Activated naive CD8-positive, alpha-beta T cell treated with anti-CD3 and anti-CD28 coated beads, Interleukin-2, amount 10 ng/mL, durations not matched to agents 7 days and 5 days (primary cell): ENCODE measurements around the gene ARMC3. TPM values are rescaled to one million over a fixed set of nuclear protein-coding genes. Genes with fewer than 3 reads are reported as not detected.
"Not testable (repeated sequence)": the region's sequence is repeated elsewhere in the genome, so short reads cannot be mapped to it uniquely, and the experiment has no call there.

Source experiments
- ATAC-seq: fragments of 150-1000 bp; cut with Tn5 transposase; one replicate; pipeline ENCODE4 v1.10.0; 2021; ENCODE audit warnings: low read depth, moderate library complexity
- POLR2A ChIA-PET: fragments of 350-600 bp; sonication (Branson Sonifier 250); formaldehyde crosslinking; loops from one replicate; lab custom pipeline; 2021; ENCODE audit warnings: antibody characterized with exemption; lab: Charles Lee
- DNase-seq: peaks from one replicate; pipeline ENCODE4 v3.0.0; 2021
- H3K27ac Mint-ChIP-seq: one replicate; pipeline ENCODE4 v1.8.0; 2022; ENCODE audit warnings: mild to moderate bottlenecking, mixed read lengths
- H3K27me3 Mint-ChIP-seq: one replicate; pipeline ENCODE4 v1.8.0; 2022; ENCODE audit warnings: mild to moderate bottlenecking, moderate library complexity, mixed read lengths
- H3K36me3 Mint-ChIP-seq: one replicate; pipeline ENCODE4 v1.8.0; 2021; ENCODE audit warnings: mild to moderate bottlenecking, mixed read lengths
- H3K4me1 Mint-ChIP-seq: one replicate; pipeline ENCODE4 v1.8.0; 2021; ENCODE audit warnings: mixed read lengths
- H3K4me3 Mint-ChIP-seq: one replicate; pipeline ENCODE4 v1.8.0; 2022; ENCODE audit warnings: mild to moderate bottlenecking, moderate library complexity, mixed read lengths
- H3K9me3 Mint-ChIP-seq: one replicate; pipeline ENCODE4 v1.8.0; 2021; ENCODE audit warnings: mixed read lengths
- total RNA-seq, 2 experiments: library from RNA; stranded (reverse); gene quantifications; one replicate each; pipeline ENCODE4 v1.2.3, GENCODE V29; 2021

Gene ARMC3, protein sequence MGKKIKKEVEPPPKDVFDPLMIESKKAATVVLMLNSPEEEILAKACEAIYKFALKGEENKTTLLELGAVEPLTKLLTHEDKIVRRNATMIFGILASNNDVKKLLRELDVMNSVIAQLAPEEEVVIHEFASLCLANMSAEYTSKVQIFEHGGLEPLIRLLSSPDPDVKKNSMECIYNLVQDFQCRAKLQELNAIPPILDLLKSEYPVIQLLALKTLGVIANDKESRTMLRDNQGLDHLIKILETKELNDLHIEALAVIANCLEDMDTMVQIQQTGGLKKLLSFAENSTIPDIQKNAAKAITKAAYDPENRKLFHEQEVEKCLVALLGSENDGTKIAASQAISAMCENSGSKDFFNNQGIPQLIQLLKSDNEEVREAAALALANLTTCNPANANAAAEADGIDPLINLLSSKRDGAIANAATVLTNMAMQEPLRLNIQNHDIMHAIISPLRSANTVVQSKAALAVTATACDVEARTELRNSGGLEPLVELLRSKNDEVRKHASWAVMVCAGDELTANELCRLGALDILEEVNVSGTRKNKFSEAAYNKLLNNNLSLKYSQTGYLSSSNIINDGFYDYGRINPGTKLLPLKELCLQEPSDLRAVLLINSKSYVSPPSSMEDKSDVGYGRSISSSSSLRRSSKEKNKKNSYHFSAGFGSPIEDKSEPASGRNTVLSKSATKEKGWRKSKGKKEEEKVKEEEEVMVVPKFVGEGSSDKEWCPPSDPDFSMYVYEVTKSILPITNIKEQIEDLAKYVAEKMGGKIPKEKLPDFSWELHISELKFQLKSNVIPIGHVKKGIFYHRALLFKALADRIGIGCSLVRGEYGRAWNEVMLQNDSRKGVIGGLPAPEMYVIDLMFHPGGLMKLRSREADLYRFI
- not detected for total RNA-seq

GRCh38 chr10:22927661-22928403, at the start of gene ARMC3:
Gene ARMC3, plus strand, starts transcription at chr10:22928053. Its CDS starts 3,944 bp downstream, at chr10:22931997.
- peaks cover 3% of the 10 kb centered on the region for H3K4me1 Mint-ChIP-seq
- H3K27me3 Mint-ChIP-seq = peaks cover 4% of the 10 kb centered on the region
- H3K36me3 Mint-ChIP-seq = peaks cover 2% of the 10 kb centered on the region
- peak; percentile 78 for DNase-seq
- POLR2A ChIA-PET = interaction anchor here (1.0 kb wide), 1 partner anchor 925 kb away, joined by 3 read pairs; the partner anchor contains the start of gene DNAJC1
- no peak within 1 kb of the TSS for H3K27ac Mint-ChIP-seq
- no peaks in the 10 kb centered on the region for H3K9me3 Mint-ChIP-seq
- H3K4me3 Mint-ChIP-seq = no peak within 1 kb of the TSS
- peak; percentile 93 for ATAC-seq

DNA sequence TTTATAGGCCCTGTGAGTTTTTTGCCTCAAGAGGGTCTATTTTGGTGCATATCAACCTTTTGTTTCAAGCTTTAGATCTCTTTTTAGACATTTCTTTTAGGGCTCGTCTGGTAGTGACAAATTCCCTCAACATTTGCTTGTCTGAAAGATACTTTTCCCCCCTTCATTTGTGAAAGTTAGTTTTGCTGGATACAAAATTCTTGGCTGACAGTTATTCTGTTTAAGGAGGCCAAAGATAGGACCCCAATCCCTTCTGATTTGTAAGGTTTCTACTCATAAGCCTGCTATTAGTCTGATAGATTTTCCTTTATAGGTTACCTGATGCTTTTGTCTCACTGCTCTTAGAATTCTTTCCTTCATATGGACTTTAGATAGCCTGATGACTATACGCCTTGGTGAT, 36.1 kb upstream of the ARMC3 start:
- no peak overlapping the region for H3K4me3 Mint-ChIP-seq
- POLR2A ChIA-PET = no interaction called here
- H3K36me3 Mint-ChIP-seq = no peaks in the 10 kb centered on the region
- peaks cover 2% of the 10 kb centered on the region for H3K27me3 Mint-ChIP-seq
- no peak for ATAC-seq
- H3K27ac Mint-ChIP-seq = no peak overlapping the region
- no peaks in the 10 kb centered on the region for H3K4me1 Mint-ChIP-seq
- H3K9me3 Mint-ChIP-seq = peaks cover 19% of the 10 kb centered on the region
- DNase-seq = no peak

DNA sequence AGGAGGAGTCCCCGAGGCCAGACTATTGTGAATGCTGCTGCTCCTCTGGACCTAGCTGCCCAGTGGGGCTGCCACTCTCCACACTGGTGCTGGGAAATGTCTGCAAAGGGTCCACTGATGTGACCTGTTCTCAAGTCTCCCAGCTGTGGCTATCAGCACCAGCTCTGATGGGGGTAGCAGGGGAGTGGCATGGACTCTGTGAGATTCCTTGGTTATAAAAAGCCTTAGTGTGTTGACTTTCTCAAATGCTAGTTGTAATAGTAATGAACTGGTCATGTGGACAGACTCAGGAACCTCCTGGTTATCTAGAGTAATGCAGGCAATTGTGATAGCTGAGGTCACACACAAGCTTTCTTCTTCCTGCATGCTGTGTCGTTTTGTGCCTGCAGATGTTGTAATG, 34.1 kb upstream of the ARMC3 start:
- Mint-ChIP-seq H3K4me1 (no peaks in the 10 kb centered on the region), H3K27me3 (peaks cover 2% of the 10 kb centered on the region), H3K9me3 (peaks cover 10% of the 10 kb centered on the region), H3K36me3 (no peaks in the 10 kb centered on the region), H3K4me3 (no peak overlapping the region), H3K27ac (no peak overlapping the region)
- no peak for ATAC-seq
- POLR2A ChIA-PET = no interaction called here
- no peak for DNase-seq

DNA sequence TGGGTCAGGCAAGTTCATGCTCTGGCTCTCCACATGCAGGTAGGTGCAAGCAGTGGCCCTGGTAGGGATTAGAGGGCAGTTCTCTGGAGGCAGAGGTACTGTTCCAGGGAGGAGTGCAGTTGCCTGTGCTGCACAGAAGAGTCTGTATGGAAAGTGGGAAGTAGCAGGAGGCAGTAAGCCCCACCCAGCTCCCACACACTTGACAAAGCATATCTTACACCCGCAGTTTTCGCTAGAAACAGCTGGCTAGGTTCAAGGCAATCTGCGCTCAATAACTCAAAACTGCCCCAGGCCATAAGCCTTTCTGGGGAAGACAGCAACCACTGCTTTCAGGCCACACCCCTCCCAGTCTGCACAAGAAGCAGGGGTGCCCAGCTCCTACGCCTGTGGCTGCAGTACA, 33.1 kb upstream of the ARMC3 start:
- no peak overlapping the region for H3K4me3 Mint-ChIP-seq
- H3K27ac Mint-ChIP-seq = no peak overlapping the region
- peaks cover 2% of the 10 kb centered on the region for H3K27me3 Mint-ChIP-seq
- POLR2A ChIA-PET = no interaction called here
- H3K9me3 Mint-ChIP-seq = peaks cover 12% of the 10 kb centered on the region
- H3K4me1 Mint-ChIP-seq = no peaks in the 10 kb centered on the region
- ATAC-seq = no peak
- H3K36me3 Mint-ChIP-seq = no peaks in the 10 kb centered on the region
- no peak for DNase-seq

- ATAC-seq (no peak), DNase-seq (no peak)
- Mint-ChIP-seq H3K36me3 (no peaks in the 10 kb centered on the region), H3K4me3 (no peak overlapping the region), H3K4me1 (no peaks in the 10 kb centered on the region), H3K9me3 (peaks cover 12% of the 10 kb centered on the region), H3K27ac (no peak overlapping the region), H3K27me3 (peaks cover 2% of the 10 kb centered on the region)
- POLR2A ChIA-PET = no interaction called here
These were observed 32.6 kb upstream of the ARMC3 start for GRCh38 chr10:22895252-22895651.

- H3K27ac Mint-ChIP-seq = no peak overlapping the region
- POLR2A ChIA-PET = no interaction called here
These were observed 30.5 kb upstream of the ARMC3 start for GRCh38 chr10:22897371-22897770.

GRCh38 chr10:22899307-22899706, 28.5 kb upstream of the ARMC3 start:
- peaks cover 6% of the 10 kb centered on the region for H3K9me3 Mint-ChIP-seq
- DNase-seq = no peak
- peaks cover 2% of the 10 kb centered on the region for H3K27me3 Mint-ChIP-seq
- H3K36me3 Mint-ChIP-seq = no peaks in the 10 kb centered on the region
- no peak for ATAC-seq
- no peak overlapping the region for H3K4me3 Mint-ChIP-seq
- H3K27ac Mint-ChIP-seq = no peak overlapping the region
- POLR2A ChIA-PET = no interaction called here
- H3K4me1 Mint-ChIP-seq = no peaks in the 10 kb centered on the region

More at GRCh38 chr10:22897371-22897770, 30.5 kb upstream of the ARMC3 start:
- DNase-seq = no peak
- no peaks in the 10 kb centered on the region for H3K36me3 Mint-ChIP-seq
- no peak for ATAC-seq
- H3K4me3 Mint-ChIP-seq = no peak overlapping the region
- H3K9me3 Mint-ChIP-seq = peaks cover 8% of the 10 kb centered on the region
- H3K27me3 Mint-ChIP-seq = peaks cover 2% of the 10 kb centered on the region
- H3K4me1 Mint-ChIP-seq = no peaks in the 10 kb centered on the region

- ATAC-seq = no peak
- POLR2A ChIA-PET = no interaction called here
These were observed 28.1 kb upstream of the ARMC3 start for GRCh38 chr10:22899775-22900174.

DNA sequence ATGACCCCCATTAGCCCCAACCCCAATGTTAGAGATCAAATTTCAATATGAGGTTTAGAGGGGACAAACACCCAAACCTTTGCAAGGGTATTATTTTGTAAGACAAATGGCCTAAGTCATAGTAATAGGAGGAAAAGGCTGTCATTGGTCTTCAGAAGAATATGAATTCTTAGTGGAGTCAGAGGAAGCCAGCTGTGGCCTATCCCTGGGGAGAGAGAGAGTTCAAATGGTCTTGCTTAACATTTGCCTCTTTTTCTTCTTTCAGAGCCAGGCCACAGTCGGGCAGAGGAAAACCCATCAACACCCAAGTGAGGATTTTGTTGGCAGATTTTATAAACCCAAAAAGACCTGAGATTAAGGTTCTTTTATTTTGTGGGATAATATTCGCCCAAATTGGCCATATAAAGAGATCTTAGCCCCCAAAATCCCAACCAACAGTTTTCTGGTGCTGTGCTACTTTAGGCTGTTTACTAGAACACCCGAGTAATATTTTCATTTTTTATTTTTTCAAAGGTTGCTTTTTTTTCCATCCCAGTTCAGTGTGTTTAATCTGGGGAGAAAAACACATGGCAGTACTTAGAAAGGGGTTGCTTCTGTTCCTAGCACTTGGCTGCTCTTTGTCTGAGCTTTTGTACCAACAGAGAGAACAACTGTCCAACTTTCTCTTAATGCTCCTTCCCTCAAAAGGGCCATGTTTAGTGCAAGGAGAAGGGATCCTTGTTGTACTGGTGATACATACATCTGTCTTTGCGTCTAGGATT, 26.8 kb upstream of the ARMC3 start:
- no peak for ATAC-seq
- no peak for DNase-seq
- H3K4me3 Mint-ChIP-seq = no peak overlapping the region
- peaks cover 8% of the 10 kb centered on the region for H3K9me3 Mint-ChIP-seq
- H3K27ac Mint-ChIP-seq = no peak overlapping the region
- POLR2A ChIA-PET = no interaction called here
- H3K36me3 Mint-ChIP-seq = no peaks in the 10 kb centered on the region
- H3K4me1 Mint-ChIP-seq = no peaks in the 10 kb centered on the region
- no peaks in the 10 kb centered on the region for H3K27me3 Mint-ChIP-seq

More at GRCh38 chr10:22899775-22900174, 28.1 kb upstream of the ARMC3 start:
- Mint-ChIP-seq H3K4me3 (no peak overlapping the region), H3K9me3 (peaks cover 6% of the 10 kb centered on the region), H3K36me3 (no peaks in the 10 kb centered on the region), H3K27ac (no peak overlapping the region), H3K27me3 (peaks cover 2% of the 10 kb centered on the region), H3K4me1 (no peaks in the 10 kb centered on the region)
- no peak for DNase-seq

DNA sequence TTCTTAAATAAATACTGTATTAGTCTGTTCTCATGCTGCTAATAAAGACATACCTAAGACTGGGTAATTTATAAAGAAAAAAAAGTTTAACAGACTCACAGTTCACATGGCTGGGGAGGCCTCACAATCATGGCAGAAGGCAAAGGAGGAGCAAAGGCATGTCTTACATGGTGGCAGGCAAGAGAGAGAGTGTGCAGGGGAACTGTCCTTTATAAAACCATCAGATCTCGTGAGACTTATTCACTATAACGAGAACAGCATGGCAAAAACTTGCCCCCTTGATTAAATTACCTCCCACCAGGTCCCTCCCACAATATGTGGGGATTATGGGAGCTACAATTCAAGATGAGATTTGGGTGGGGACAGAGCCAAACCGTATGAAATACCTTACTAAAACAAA, 25.7 kb upstream of the ARMC3 start:
- H3K36me3 Mint-ChIP-seq, POLR2A ChIA-PET, DNase-seq, ATAC-seq, H3K27ac Mint-ChIP-seq, H3K27me3 Mint-ChIP-seq, H3K4me1 Mint-ChIP-seq, H3K4me3 Mint-ChIP-seq, H3K9me3 Mint-ChIP-seq: not testable (repeated sequence)

DNA sequence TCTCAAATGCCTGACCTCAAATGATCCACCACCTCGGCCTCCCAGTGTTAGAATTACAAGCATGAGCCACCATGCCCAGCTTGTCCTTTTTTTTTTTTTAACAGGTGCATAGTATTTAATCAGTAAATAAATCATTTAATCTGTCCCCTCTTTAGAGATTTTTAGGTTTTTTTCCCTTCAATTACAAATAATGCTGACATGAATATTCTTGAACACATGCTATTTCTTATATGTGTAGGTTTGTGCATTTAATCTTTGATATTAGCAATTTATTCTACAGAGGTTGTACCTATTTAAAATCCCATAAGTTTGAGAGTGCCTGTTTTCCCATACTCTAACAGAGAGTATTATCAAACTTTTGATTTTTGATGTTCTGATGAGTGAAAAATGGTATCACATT, 24.2 kb upstream of the ARMC3 start:
- no peak overlapping the region for H3K27ac Mint-ChIP-seq
- POLR2A ChIA-PET = no interaction called here
- H3K4me1 Mint-ChIP-seq = no peaks in the 10 kb centered on the region
- no peak for ATAC-seq
- H3K9me3 Mint-ChIP-seq = peaks cover 13% of the 10 kb centered on the region
- no peak overlapping the region for H3K4me3 Mint-ChIP-seq
- H3K36me3 Mint-ChIP-seq = no peaks in the 10 kb centered on the region
- no peaks in the 10 kb centered on the region for H3K27me3 Mint-ChIP-seq
- no peak for DNase-seq

DNA sequence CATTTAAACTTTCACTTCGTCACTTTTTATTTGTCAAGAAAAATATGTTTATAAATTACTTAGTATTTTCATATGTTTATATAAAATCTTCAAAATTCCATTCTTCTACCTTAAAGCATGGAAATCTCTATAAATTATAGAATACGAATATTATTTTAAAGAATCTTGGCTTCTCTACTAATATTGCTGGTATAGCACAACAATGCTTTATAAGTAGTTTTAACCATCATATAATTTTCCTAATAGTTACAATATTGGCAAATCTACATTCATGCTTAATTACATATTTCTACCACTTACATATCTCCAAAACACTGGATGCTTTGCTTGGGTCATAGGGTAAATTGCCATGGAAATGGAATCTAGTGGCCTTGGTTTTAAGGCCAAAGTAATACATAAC, 21.1 kb upstream of the ARMC3 start:
- Mint-ChIP-seq H3K27me3 (peaks cover 2% of the 10 kb centered on the region), H3K4me3 (no peak overlapping the region), H3K27ac (no peak overlapping the region), H3K9me3 (peaks cover 21% of the 10 kb centered on the region), H3K4me1 (no peaks in the 10 kb centered on the region), H3K36me3 (peaks cover 3% of the 10 kb centered on the region)
- ATAC-seq (no peak), DNase-seq (no peak)
- POLR2A ChIA-PET = no interaction called here
